CD4-positive, alpha-beta T cell treated with Interleukin-17A for 1 hour (primary cell): ENCODE measurements around the gene PRSS2.

Experiments
- DNase-seq: peaks from one replicate; pipeline ENCODE4 v3.0.0-alpha.2; 2020

PRSS2 gene

DNA sequence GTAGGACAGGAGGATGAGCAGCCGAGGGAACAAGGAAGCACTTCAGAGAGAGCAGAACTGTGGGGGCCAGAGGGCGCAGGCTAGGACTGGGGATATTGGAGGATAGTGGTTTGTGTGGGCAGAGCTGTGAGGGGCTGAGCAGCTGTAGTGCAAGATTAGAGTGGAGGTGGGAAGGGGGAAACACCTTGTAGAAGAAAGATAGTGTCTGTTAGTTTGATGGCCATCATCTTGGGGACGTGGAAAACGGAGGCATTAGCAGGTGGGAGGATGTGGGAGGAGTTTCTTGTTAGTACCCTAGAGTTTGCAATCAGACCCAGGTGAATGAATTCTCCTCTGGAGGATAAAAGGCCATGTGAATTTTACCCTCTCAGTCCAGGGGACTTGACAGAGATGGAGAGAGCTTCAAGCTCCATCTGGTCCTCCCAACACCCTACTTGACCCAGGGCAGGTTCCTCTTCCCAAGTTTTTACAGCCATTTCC is 34.0 kb downstream of the PRSS2 start:
- DNase-seq, result peak; percentile 77

DNA sequence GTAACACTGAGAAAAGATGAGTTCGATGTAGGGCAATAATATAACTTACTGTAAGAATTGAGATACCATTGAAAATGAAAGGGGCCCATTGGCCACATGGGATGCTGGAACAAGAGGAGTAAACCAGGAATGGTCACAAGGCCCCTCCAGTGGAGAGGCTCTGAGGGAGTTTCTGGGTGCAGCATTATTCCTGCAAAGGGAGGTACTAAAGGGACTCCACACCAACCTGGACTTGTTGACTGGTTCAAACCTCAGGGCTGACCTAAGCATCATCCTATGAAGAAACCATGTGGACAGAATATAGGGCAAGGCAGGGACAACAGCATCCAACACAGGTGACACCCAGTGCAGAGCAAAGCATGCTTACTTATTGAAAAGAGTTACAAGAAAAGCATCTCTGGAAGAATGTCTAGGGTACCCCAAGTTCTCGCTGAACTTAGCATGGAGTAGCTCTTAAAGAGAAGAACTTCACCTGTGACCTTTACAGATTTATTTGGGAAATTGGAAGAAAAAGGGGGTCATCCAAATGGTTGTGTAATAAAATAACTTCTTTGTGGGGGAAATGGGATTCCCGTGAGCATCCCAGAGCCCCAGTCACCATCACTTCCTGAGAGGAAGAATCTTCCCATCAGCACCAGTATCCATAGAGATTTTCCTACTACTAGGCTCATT is 34.7 kb downstream of the PRSS2 start:
- peak; percentile 28 for DNase-seq

GRCh38 chr7:142806022-142806356 is 35.2 kb downstream of the PRSS2 start:
- peak; percentile 43 for DNase-seq

GRCh38 chr7:142806957-142807356 is 36.2 kb downstream of the PRSS2 start:
- DNase-seq, result no peak

DNA sequence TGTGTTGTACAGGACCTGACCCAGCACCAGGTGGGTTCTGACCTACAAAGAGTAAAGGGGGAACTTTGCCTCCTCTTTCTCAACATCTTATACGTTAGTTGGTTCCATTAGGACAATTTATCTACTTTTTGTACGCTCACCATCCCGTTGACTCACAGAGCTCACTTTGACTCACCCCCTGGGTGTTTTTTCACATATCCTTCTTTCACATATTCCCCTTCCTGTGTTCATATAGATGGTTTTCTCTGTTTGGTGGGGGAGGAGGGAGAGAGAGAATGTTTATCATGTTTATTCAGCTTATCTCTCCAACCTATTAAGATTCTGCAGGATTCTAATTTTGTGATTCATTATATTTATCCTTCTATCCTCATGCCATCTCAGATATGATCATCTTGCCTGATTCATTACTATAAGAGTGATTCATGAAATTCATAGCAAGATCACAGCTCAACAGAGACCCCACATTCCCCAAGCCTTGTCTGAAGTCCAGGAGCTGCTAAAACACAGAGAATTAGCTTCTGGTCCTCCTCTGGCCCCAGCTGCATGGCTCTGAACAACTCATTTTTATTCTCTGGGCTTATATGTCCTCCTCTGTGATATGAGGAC is 37.2 kb downstream of the PRSS2 start:
- DNase-seq, result peak; percentile 85

- no peak for DNase-seq
Measured at GRCh38 chr7:142808461-142808801, 37.7 kb downstream of the PRSS2 start.

- DNase-seq, result peak; percentile 99
Measured at GRCh38 chr7:142808802-142809583, 38.2 kb downstream of the PRSS2 start.

GRCh38 chr7:142809671-142810070 is 38.9 kb downstream of the PRSS2 start:
- no peak for DNase-seq

DNA sequence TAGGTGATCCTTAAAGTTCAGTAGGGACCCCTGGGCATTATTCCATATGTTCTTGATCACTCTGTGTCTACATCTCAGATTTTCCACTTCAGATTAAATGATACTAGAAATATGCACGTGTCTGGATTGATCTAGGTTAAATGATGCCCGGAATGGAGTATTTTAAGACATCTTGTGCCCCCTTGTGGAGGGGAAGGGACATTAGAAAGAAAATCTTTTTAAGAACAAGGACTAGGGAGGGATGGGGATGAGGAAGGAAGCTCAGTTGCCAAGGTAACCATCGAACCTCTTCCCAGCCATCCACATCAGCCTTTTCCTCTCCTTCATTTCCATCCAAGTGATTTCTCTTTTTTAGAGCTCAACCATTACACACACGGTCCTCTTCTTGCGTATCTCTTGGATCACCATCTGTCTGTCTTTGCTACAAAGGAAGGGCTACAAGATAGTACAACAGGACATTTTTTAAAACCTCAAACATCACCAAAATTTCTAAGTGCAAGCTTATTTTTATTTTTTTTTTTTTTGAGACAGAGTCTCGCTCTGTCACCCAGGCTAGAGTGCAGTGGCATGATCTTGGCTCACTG is 40.5 kb downstream of the PRSS2 start:
- DNase-seq, result peak; percentile 87

DNA sequence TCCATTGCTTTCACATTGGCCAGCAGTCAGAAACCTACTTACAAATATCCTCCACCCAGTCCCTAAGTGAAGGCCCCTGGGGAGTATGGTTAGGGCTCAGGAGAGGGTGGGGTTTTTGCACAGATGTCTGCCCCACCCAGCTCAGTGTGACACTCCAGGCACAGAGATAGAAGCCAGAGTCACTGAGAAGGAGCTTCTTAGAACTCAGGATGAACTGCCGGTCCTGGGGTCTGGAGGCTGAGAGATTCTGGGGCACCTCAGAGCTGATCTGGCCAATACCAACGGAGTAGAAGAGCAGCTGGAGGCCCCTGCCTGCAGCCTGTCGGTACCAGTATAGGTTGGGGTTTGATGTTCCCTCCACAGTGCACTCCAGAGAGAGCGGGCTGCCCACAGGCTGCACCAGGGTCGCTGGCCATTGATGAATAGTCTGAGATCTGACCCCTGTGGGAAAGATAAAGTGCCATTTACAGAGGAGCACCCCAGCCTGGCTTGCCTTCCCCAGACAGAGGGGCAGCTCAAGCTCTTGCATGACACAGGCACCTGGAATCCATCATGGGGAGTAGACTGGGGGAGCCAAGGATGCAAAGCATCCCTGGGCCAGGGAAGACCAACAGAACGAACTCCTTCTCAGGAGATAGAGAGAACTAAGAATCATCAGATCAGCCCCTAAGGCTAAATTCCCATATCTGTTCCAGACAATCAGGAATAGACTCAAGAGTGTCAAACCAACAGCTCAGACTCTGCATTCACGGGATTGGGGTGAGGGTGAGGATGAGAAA is 41.9 kb downstream of the PRSS2 start:
- DNase-seq, result peak; percentile 38

DNA sequence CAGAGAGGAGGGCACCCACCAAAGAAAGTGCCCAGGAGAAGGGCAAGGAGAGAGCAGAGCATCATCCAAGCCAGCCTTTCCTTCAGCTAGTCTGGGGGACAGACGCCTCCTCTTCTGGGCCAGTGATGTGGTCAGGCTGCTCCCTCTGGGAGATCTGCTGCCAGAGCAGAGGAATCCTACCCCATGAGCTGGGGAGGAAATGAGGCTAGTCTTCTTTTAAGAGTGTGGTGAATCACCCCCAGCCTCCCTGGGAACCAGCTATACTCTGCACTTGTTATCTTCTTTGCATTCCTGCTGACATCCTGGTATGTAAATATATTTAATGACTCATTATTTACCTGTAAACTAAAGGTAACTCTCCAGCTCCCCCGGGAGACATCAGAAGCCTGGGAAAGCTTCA is 42.5 kb downstream of the PRSS2 start:
- peak; percentile 36 for DNase-seq

DNA sequence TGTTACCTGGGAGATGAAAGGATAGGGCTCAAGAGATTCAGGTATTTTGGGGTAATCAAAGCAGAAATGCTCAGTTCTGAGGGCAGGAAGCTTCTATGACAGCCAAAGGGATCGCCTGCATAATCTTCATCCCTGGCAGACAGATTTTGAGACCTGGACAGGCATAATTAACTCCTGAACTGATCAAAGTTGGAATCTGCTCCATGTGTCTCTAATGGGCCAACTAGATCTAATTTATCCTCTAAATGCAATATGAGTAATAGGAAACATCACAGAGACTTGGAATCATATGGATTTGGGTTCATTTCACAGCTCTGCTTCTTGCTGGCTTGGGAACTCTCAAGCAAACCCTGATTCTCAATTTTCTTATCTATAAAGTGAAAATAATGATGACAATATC is 42.9 kb downstream of the PRSS2 start:
- no peak for DNase-seq

GRCh38 chr7:142814451-142814850 is 43.7 kb downstream of the PRSS2 start:
- DNase-seq, result no peak

- DNase-seq, result peak; percentile 14
Measured at GRCh38 chr7:142815134-142815533, 44.4 kb downstream of the PRSS2 start.

GRCh38 chr7:142817506-142817905 is 46.7 kb downstream of the PRSS2 start:
- no peak for DNase-seq

GRCh38 chr7:142819530-142819929 is 48.8 kb downstream of the PRSS2 start:
- DNase-seq, result no peak

- no peak for DNase-seq
Measured at GRCh38 chr7:142822714-142823113, 51.9 kb downstream of the PRSS2 start.
